ENCODE data around the gene SHCBP1L. TPM values are rescaled to one million over a fixed set of nuclear protein-coding genes. Genes with fewer than 3 reads are reported as not detected.

The SHCBP1L gene
- total and polyA plus RNA-seq, 2 donors (not counting 1 experiment from before 2014, with no cell fraction given), result not detected

DNA sequence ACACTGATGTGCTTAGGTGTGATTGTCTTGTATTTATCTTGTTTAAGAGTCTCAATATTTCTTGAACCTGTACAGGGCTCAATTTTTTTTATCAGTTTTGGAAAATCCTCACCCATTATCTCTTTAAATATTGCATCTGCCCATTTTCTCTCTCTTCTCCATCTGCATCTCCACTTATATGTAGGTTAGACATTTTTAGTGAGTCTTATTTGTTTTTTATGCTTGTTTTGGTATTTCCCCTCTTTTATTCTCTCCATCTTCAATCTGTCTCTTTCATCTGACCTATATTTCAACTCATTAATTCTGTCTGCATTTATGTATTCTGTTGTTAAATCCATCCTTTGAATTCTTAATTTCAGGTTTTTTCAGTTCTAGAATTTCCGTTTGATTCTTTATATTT lies 32.9 kb upstream of the SHCBP1L start:
- ChIA-PET CTCF (no interaction called here), POLR2A (no interaction called here)
- Histone ChIP-seq H3K27ac (ENCODE audit: low read length in 2 of 2) (no peak overlapping the region), H3K9me3 (ENCODE audit: control extremely low read depth in 1 of 3, control insufficient read depth in 2 of 3, insufficient read depth in 1 of 3, low read length in 2 of 3) (peaks cover 0 to 2% (median 0%) of the 10 kb centered on the region in 3 donors), H3K4me3 (ENCODE audit: control extremely low read depth in 1 of 5, extremely low read depth in 1 of 5, insufficient read depth in 1 of 5, low read depth in 2 of 5, low read length in 4 of 5) (no peak overlapping the region), H3K4me2 (replicated peaks; ENCODE audit: low read depth, low read length, poor library complexity, severe bottlenecking) (no peak overlapping the region), H3K36me3 (replicated peaks in 1 of 2; ENCODE audit: control extremely low read depth in 1 of 2, control insufficient read depth in 1 of 2, extremely low read depth in 1 of 2, insufficient read depth in 2 of 2, low read length in 1 of 2) (no peaks in the 10 kb centered on the region), H4K20me1 (ENCODE audit: control insufficient read depth, insufficient read depth, low read length, poor library complexity, severe bottlenecking) (no peaks in the 10 kb centered on the region), H3K27me3 (replicated peaks in 1 of 4; ENCODE audit: control extremely low read depth in 1 of 4, control insufficient read depth in 3 of 4, insufficient read depth in 4 of 4, low read length in 3 of 4) (peaks cover 0 to 11% (median 5%) of the 10 kb centered on the region in 4 experiments), H3K9ac (ENCODE audit: low read length) (no peak overlapping the region), H3K4me1 (ENCODE audit: control insufficient read depth in 2 of 2, insufficient read depth in 2 of 2, low read length in 2 of 2) (no peaks in the 10 kb centered on the region), H3K79me2 (ENCODE audit: control insufficient read depth, insufficient read depth, low read length) (no peaks in the 10 kb centered on the region), H2AFZ (ENCODE audit: insufficient read depth, low read depth, low read length, poor library complexity, severe bottlenecking) (no peak overlapping the region)
- H3K4me3 Mint-ChIP-seq, result no peak overlapping the region
- DNase-seq (no peak), ATAC-seq (ENCODE audit: low read depth) (no peak)
- intact Hi-C loops (cut with micrococcal nuclease), result no loop called here
- no peak overlapping the region for H3K27ac Mint-ChIP-seq
- no peak for TF ChIP-seq EZH2 (IDR thresholded peaks at IDR 0.05; ENCODE audit: borderline replicate concordance, insufficient read depth, low read depth, low read length, poor library complexity, severe bottlenecking)
- TF ChIP-seq, protein P1, sequence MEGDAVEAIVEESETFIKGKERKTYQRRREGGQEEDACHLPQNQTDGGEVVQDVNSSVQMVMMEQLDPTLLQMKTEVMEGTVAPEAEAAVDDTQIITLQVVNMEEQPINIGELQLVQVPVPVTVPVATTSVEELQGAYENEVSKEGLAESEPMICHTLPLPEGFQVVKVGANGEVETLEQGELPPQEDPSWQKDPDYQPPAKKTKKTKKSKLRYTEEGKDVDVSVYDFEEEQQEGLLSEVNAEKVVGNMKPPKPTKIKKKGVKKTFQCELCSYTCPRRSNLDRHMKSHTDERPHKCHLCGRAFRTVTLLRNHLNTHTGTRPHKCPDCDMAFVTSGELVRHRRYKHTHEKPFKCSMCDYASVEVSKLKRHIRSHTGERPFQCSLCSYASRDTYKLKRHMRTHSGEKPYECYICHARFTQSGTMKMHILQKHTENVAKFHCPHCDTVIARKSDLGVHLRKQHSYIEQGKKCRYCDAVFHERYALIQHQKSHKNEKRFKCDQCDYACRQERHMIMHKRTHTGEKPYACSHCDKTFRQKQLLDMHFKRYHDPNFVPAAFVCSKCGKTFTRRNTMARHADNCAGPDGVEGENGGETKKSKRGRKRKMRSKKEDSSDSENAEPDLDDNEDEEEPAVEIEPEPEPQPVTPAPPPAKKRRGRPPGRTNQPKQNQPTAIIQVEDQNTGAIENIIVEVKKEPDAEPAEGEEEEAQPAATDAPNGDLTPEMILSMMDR (IDR thresholded peaks at IDR 0.05), result no peak
- no CpG with 5 or more reads among the region's 1 CpG for WGBS (ENCODE audit: insufficient coverage)
- peaks cover 26% of the 10 kb centered on the region for H3K27me3 Mint-ChIP-seq
- H3K9me3 Mint-ChIP-seq (ENCODE audit: insufficient read depth), result no peaks in the 10 kb centered on the region
- peaks cover 3% of the 10 kb centered on the region for H3K4me1 Mint-ChIP-seq

DNA sequence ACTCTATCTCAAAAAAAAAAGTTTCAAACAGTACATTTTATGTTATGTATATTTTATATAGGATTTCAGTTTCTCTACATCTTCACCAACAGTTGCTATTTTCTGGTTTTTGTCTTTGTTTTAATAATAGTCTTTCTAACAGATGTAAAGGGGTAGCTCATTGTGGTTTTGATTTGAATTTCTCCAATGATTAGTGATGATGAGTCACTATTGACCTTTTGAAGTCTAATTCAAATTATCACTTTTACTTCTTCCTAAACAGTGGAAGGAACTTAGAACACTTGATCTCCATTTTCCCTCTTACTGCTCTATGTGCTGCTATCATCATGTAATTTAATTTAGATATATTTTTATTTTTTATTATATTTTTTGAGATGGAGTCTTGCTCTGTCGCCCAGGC lies 31.7 kb upstream of the SHCBP1L start:
- POLR2A ChIA-PET, result no interaction called here
- WGBS (ENCODE audit: insufficient coverage), result no CpG with 5 or more reads among the region's 1 CpG
- Histone ChIP-seq H2AFZ (ENCODE audit: insufficient read depth, low read depth, low read length, poor library complexity, severe bottlenecking) (no peak overlapping the region), H3K9ac (ENCODE audit: low read length) (no peak overlapping the region), H3K4me2 (replicated peaks; ENCODE audit: low read depth, low read length, poor library complexity, severe bottlenecking) (no peak overlapping the region), H4K20me1 (ENCODE audit: control insufficient read depth, insufficient read depth, low read length, poor library complexity, severe bottlenecking) (no peaks in the 10 kb centered on the region), H3K4me3 (ENCODE audit: control extremely low read depth in 1 of 5, extremely low read depth in 1 of 5, insufficient read depth in 1 of 5, low read depth in 2 of 5, low read length in 4 of 5) (no peak overlapping the region), H3K79me2 (ENCODE audit: control insufficient read depth, insufficient read depth, low read length) (no peaks in the 10 kb centered on the region), H3K27ac (ENCODE audit: low read length in 2 of 2) (no peak overlapping the region), H3K4me1 (ENCODE audit: control insufficient read depth in 2 of 2, insufficient read depth in 2 of 2, low read length in 2 of 2) (no peaks in the 10 kb centered on the region), H3K36me3 (replicated peaks in 1 of 2; ENCODE audit: control extremely low read depth in 1 of 2, control insufficient read depth in 1 of 2, extremely low read depth in 1 of 2, insufficient read depth in 2 of 2, low read length in 1 of 2) (no peaks in the 10 kb centered on the region), H3K27me3 (replicated peaks in 1 of 4; ENCODE audit: control extremely low read depth in 1 of 4, control insufficient read depth in 3 of 4, insufficient read depth in 4 of 4, low read length in 3 of 4) (peaks cover 0 to 4% (median 1%) of the 10 kb centered on the region in 4 experiments), H3K9me3 (ENCODE audit: control extremely low read depth in 1 of 3, control insufficient read depth in 2 of 3, insufficient read depth in 1 of 3, low read length in 2 of 3) (peaks cover 0 to 2% (median 0%) of the 10 kb centered on the region in 3 donors)
- H3K9me3 Mint-ChIP-seq (ENCODE audit: insufficient read depth), result no peaks in the 10 kb centered on the region
- TF ChIP-seq, protein P1 (IDR thresholded peaks at IDR 0.05), result no peak
- no peak for TF ChIP-seq EZH2 (IDR thresholded peaks at IDR 0.05; ENCODE audit: borderline replicate concordance, insufficient read depth, low read depth, low read length, poor library complexity, severe bottlenecking)
- CTCF ChIA-PET, result no interaction called here
- H3K27ac Mint-ChIP-seq, result no peak overlapping the region
- H3K27me3 Mint-ChIP-seq, result peaks cover 17% of the 10 kb centered on the region
- DNase-seq (no peak), ATAC-seq (ENCODE audit: low read depth) (peak; percentile 31)
- intact Hi-C loops (cut with micrococcal nuclease), result no loop called here
- no peak overlapping the region for H3K4me3 Mint-ChIP-seq
- peaks cover 3% of the 10 kb centered on the region for H3K4me1 Mint-ChIP-seq

All from B cell (primary cell).